SJCRH30 (cell line): ENCODE measurements around the gene DHX40. TPM values are rescaled to one million over a fixed set of nuclear protein-coding genes. Genes with fewer than 3 reads are reported as not detected.
"Not testable (repeated sequence)": the region's sequence is repeated elsewhere in the genome, so short reads cannot be mapped to it uniquely, and the experiment has no call there.

ENCODE experiments used
- DNase-seq, 2 experiments: peaks; one replicate each; pipeline ENCODE4 v3.0.0-alpha.2; 2015 to 2020
- H3K27ac ChIP-seq: fragments of 250-450 bp; sonication (Bioruptor Pico); 2 replicates; pipeline ENCODE4 v1.5.1; 2020; ENCODE audit warnings: mild to moderate bottlenecking, moderate library complexity
- H3K27me3 ChIP-seq: fragments of 250-450 bp; sonication (Bioruptor Pico); 2 replicates; pipeline ENCODE4 v1.5.1; 2020; ENCODE audit warnings: mild to moderate bottlenecking, moderate library complexity
- H3K36me3 ChIP-seq: fragments of 250-450 bp; sonication (Bioruptor Pico); 2 replicates; pipeline ENCODE4 v1.5.1; 2020; ENCODE audit warnings: mild to moderate bottlenecking, moderate library complexity
- H3K4me1 ChIP-seq: fragments of 250-450 bp; sonication (Bioruptor Pico); 2 replicates; pipeline ENCODE4 v1.5.1; 2020; ENCODE audit warnings: mild to moderate bottlenecking, moderate library complexity
- H3K4me3 ChIP-seq: fragments of 250-450 bp; sonication (Bioruptor Pico); 2 replicates; pipeline ENCODE4 v1.5.1; 2020; ENCODE audit warnings: mild to moderate bottlenecking, moderate library complexity
- H3K9me3 ChIP-seq: fragments of 250-450 bp; sonication (Bioruptor Pico); replicated peaks from 2 replicates; pipeline ENCODE4 v1.5.1; 2020; ENCODE audit warnings: mild to moderate bottlenecking, moderate library complexity
- total RNA-seq: library from RNA; depleted of rRNA; stranded (reverse); fragments of >200 nt; shearing (Covaris generic); gene quantifications from 2 replicates; pipeline ENCODE4 v1.2.3, GENCODE V29; 2014

The DHX40 gene
- total RNA-seq, 1 experiment from 2014 or later = 47.2 TPM

GRCh38 chr17:59542960-59543635, 22.3 kb upstream of the DHX40 start:
- Histone ChIP-seq H3K4me3 (no peak overlapping the region), H3K27ac (no peak overlapping the region), H3K9me3 (no peaks in the 10 kb centered on the region), H3K36me3 (no peaks in the 10 kb centered on the region), H3K4me1 (0 out of 2 replicates have a peak, but pooled peaks cover 3% of the 10 kb centered on the region), H3K27me3 (no peaks in the 10 kb centered on the region)
- DNase-seq = no peak

GRCh38 chr17:59545942-59546341, 19.5 kb upstream of the DHX40 start:
- Histone ChIP-seq H3K4me1 (0 out of 2 replicates have a peak, but pooled peaks cover 3% of the 10 kb centered on the region), H3K36me3 (no peaks in the 10 kb centered on the region), H3K4me3 (no peak overlapping the region), H3K9me3 (no peaks in the 10 kb centered on the region), H3K27ac (no peak overlapping the region), H3K27me3 (no peaks in the 10 kb centered on the region)
- DNase-seq = no peak

GRCh38 chr17:59547131-59547915, 18.1 kb upstream of the DHX40 start:
- Histone ChIP-seq H3K36me3 (no peaks in the 10 kb centered on the region), H3K27me3 (no peaks in the 10 kb centered on the region), H3K4me3 (no peak overlapping the region), H3K27ac (no peak overlapping the region), H3K4me1 (0 out of 2 replicates have a peak, but pooled peaks cover 3% of the 10 kb centered on the region), H3K9me3 (no peaks in the 10 kb centered on the region)
- no peak for DNase-seq

- not testable (repeated sequence) for DNase-seq, H3K4me3 ChIP-seq, H3K27me3 ChIP-seq, H3K4me1 ChIP-seq, H3K36me3 ChIP-seq, H3K9me3 ChIP-seq, H3K27ac ChIP-seq
Observed at GRCh38 chr17:59548985-59549384, 16.4 kb upstream of the DHX40 start.

GRCh38 chr17:59550703-59551102, 14.7 kb upstream of the DHX40 start:
- no peaks in the 10 kb centered on the region for H3K36me3 ChIP-seq
- H3K4me1 ChIP-seq = 0 out of 2 replicates have a peak, but pooled peaks cover 3% of the 10 kb centered on the region
- DNase-seq = no peak
- H3K27ac ChIP-seq = no peak overlapping the region
- no peaks in the 10 kb centered on the region for H3K27me3 ChIP-seq
- H3K4me3 ChIP-seq = no peak overlapping the region
- no peaks in the 10 kb centered on the region for H3K9me3 ChIP-seq

GRCh38 chr17:59558039-59558438, 7.4 kb upstream of the DHX40 start:
- no peak overlapping the region for H3K4me3 ChIP-seq
- H3K4me1 ChIP-seq = no peaks in the 10 kb centered on the region
- no peaks in the 10 kb centered on the region for H3K27me3 ChIP-seq
- H3K36me3 ChIP-seq = no peaks in the 10 kb centered on the region
- DNase-seq = no peak
- H3K27ac ChIP-seq = no peak overlapping the region
- H3K9me3 ChIP-seq = no peaks in the 10 kb centered on the region

GRCh38 chr17:59558953-59559352, 6.5 kb upstream of the DHX40 start:
- Histone ChIP-seq H3K36me3 (no peaks in the 10 kb centered on the region), H3K4me1 (no peaks in the 10 kb centered on the region), H3K9me3 (no peaks in the 10 kb centered on the region), H3K27me3 (no peaks in the 10 kb centered on the region), H3K4me3 (no peak overlapping the region), H3K27ac (no peak overlapping the region)
- no peak for DNase-seq

GRCh38 chr17:59561042-59561441, 4.4 kb upstream of the DHX40 start:
- no peaks in the 10 kb centered on the region for H3K36me3 ChIP-seq
- no peak overlapping the region for H3K27ac ChIP-seq
- no peak overlapping the region for H3K4me3 ChIP-seq
- H3K9me3 ChIP-seq = no peaks in the 10 kb centered on the region
- DNase-seq = peak; percentile 4 to 37
- H3K27me3 ChIP-seq = no peaks in the 10 kb centered on the region
- H3K4me1 ChIP-seq = no peaks in the 10 kb centered on the region

GRCh38 chr17:59565959-59566324, 532 bp downstream of the DHX40 start:
- Histone ChIP-seq H3K27ac (peak overlapping the region; percentile 48), H3K27me3 (no peaks in the 10 kb centered on the region), H3K4me1 (no peaks in the 10 kb centered on the region), H3K4me3 (peak overlapping the region; percentile 95), H3K9me3 (no peaks in the 10 kb centered on the region), H3K36me3 (no peaks in the 10 kb centered on the region)
- peak; percentile 69 to 81 for DNase-seq

- DNase-seq, H3K4me3 ChIP-seq, H3K36me3 ChIP-seq, H3K27ac ChIP-seq, H3K27me3 ChIP-seq, H3K4me1 ChIP-seq, H3K9me3 ChIP-seq: not testable (repeated sequence)
Observed at GRCh38 chr17:59569151-59569550, 3.7 kb downstream of the DHX40 start.

- Histone ChIP-seq H3K4me3 (no peak overlapping the region), H3K4me1 (no peaks in the 10 kb centered on the region), H3K9me3 (no peaks in the 10 kb centered on the region), H3K27me3 (no peaks in the 10 kb centered on the region), H3K27ac (no peak overlapping the region), H3K36me3 (no peaks in the 10 kb centered on the region)
- DNase-seq = no peak
Observed at GRCh38 chr17:59572301-59572924, 7.0 kb downstream of the DHX40 start.

GRCh38 chr17:59584168-59584567, 18.8 kb downstream of the DHX40 start:
- not testable (repeated sequence) for H3K27ac ChIP-seq, H3K36me3 ChIP-seq, H3K9me3 ChIP-seq, H3K4me1 ChIP-seq, DNase-seq, H3K4me3 ChIP-seq, H3K27me3 ChIP-seq

- Histone ChIP-seq H3K36me3 (peaks cover 5% of the 10 kb centered on the region; the same call in 1 of the 2 replicates), H3K27me3 (no peaks in the 10 kb centered on the region)
Observed at GRCh38 chr17:59600169-59600568, 34.8 kb downstream of the DHX40 start.

GRCh38 chr17:59601130-59601529, 35.7 kb downstream of the DHX40 start:
- Histone ChIP-seq H3K9me3 (no peaks in the 10 kb centered on the region), H3K27me3 (no peaks in the 10 kb centered on the region), H3K4me1 (no peaks in the 10 kb centered on the region), H3K4me3 (no peak overlapping the region), H3K36me3 (peaks cover 9% of the 10 kb centered on the region; the same call in 1 of the 2 replicates), H3K27ac (no peak overlapping the region)
- no peak for DNase-seq

More at GRCh38 chr17:59600169-59600568, 34.8 kb downstream of the DHX40 start:
- no peaks in the 10 kb centered on the region for H3K4me1 ChIP-seq
- no peaks in the 10 kb centered on the region for H3K9me3 ChIP-seq
- H3K4me3 ChIP-seq = no peak overlapping the region
- no peak overlapping the region for H3K27ac ChIP-seq
- DNase-seq = no peak

- Histone ChIP-seq H3K27ac (no peak overlapping the region), H3K4me3 (no peak overlapping the region), H3K27me3 (no peaks in the 10 kb centered on the region), H3K36me3 (peaks cover 24% of the 10 kb centered on the region), H3K4me1 (no peaks in the 10 kb centered on the region), H3K9me3 (no peaks in the 10 kb centered on the region)
- no peak for DNase-seq
Observed at GRCh38 chr17:59607061-59607460, 41.7 kb downstream of the DHX40 start.
